Right forelimb (tissue), 1 donor: ENCODE measurements around the gene DNAJB9.

Experiments used
- DNase-seq: peaks from one replicate; pipeline ENCODE4 v3.0.0-alpha.2; 2018

The DNAJB9 gene

GRCh38 chr7:108570146-108570755 lies 577 bp downstream of the DNAJB9 start:
- DNase-seq = no peak

GRCh38 chr7:108572480-108572879 lies 2.8 kb downstream of the DNAJB9 start:
- DNase-seq = no peak

GRCh38 chr7:108575156-108575555 lies 5.5 kb downstream of the DNAJB9 start:
- no peak for DNase-seq

- no peak for DNase-seq
These were observed 6.4 kb downstream of the DNAJB9 start for GRCh38 chr7:108576116-108576515.

GRCh38 chr7:108578937-108579336 lies 9.3 kb downstream of the DNAJB9 start:
- no peak for DNase-seq

GRCh38 chr7:108580298-108580697 lies 10.6 kb downstream of the DNAJB9 start:
- no peak for DNase-seq

- DNase-seq = no peak
These were observed 12.2 kb downstream of the DNAJB9 start for GRCh38 chr7:108581655-108582491.

- no peak for DNase-seq
These were observed 14.5 kb downstream of the DNAJB9 start for GRCh38 chr7:108584211-108584610.

GRCh38 chr7:108585843-108586242 lies 16.2 kb downstream of the DNAJB9 start:
- DNase-seq = no peak

- no peak for DNase-seq
These were observed 16.6 kb downstream of the DNAJB9 start for GRCh38 chr7:108586274-108586710.

GRCh38 chr7:108589199-108589598 lies 19.5 kb downstream of the DNAJB9 start:
- DNase-seq = no peak

- DNase-seq = no peak
These were observed 20.2 kb downstream of the DNAJB9 start for GRCh38 chr7:108589874-108590273.

GRCh38 chr7:108590606-108591005 lies 20.9 kb downstream of the DNAJB9 start:
- no peak for DNase-seq

GRCh38 chr7:108592646-108593201 lies 23.1 kb downstream of the DNAJB9 start:
- no peak for DNase-seq

- DNase-seq = no peak
These were observed 26.9 kb downstream of the DNAJB9 start for GRCh38 chr7:108596560-108596959.

- DNase-seq = no peak
These were observed 28.5 kb downstream of the DNAJB9 start for GRCh38 chr7:108598153-108598552.

- no peak for DNase-seq
These were observed 29.4 kb downstream of the DNAJB9 start for GRCh38 chr7:108598914-108599580.

GRCh38 chr7:108600399-108600798 lies 30.7 kb downstream of the DNAJB9 start:
- DNase-seq = no peak

- no peak for DNase-seq
These were observed 34.1 kb downstream of the DNAJB9 start for GRCh38 chr7:108603656-108604306.

GRCh38 chr7:108604307-108605077 lies 34.8 kb downstream of the DNAJB9 start:
- no peak for DNase-seq

- no peak for DNase-seq
These were observed 36.0 kb downstream of the DNAJB9 start for GRCh38 chr7:108605559-108606201.

GRCh38 chr7:108609643-108610042 lies 40.0 kb downstream of the DNAJB9 start:
- DNase-seq = no peak
